Keratinocyte (primary cell): ENCODE measurements around the gene RBFOX1. TPM values are rescaled to one million over a fixed set of nuclear protein-coding genes. Genes with fewer than 3 reads are reported as not detected.

Source experiments
- DNase-seq: peaks from one replicate; pipeline ENCODE4 v3.0.0-alpha.2; 2011; ENCODE audit warnings: low read depth, missing footprints, low spot score
- FAIRE-seq: peaks from 2 replicates; lab custom pipeline; 2011; peaks lifted over from hg19 to GRCh38; lab: Jason Lieb, UNC
- H2AFZ ChIP-seq: 2 replicates; pipeline ENCODE4 v1.6.0; 2012; ENCODE audit warnings: low read length, control low read depth, inconsistent platforms; ENCODE audit not compliant: control insufficient read depth
- H3K27ac ChIP-seq: 2 replicates; pipeline ENCODE4 v1.5.1; 2011; ENCODE audit warnings: low read length; ENCODE audit not compliant: control insufficient read depth, insufficient read depth
- H3K27me3 ChIP-seq: 3 replicates; pipeline ENCODE4 v1.6.0; 2011; ENCODE audit warnings: low read length; ENCODE audit not compliant: control insufficient read depth, insufficient read depth; ENCODE audit errors: extremely low read depth
- H3K36me3 ChIP-seq, 2 experiments: 2 replicates in 1 of 2; 3 replicates in 1 of 2; pipeline ENCODE4 v1.5.1; 2011; ENCODE audit warnings: low read length in 2 of 2, mild to moderate bottlenecking in 1 of 2; ENCODE audit not compliant: control insufficient read depth in 2 of 2, insufficient read depth in 2 of 2; ENCODE audit errors: extremely low read depth in 1 of 2
- H3K4me1 ChIP-seq: 3 replicates; pipeline ENCODE4 v1.5.1; 2011; ENCODE audit warnings: low read length; ENCODE audit not compliant: control insufficient read depth, insufficient read depth; ENCODE audit errors: extremely low read depth
- H3K4me2 ChIP-seq: 3 replicates; pipeline ENCODE4 v1.6.0; 2011; ENCODE audit warnings: low read depth, low read length; ENCODE audit not compliant: control insufficient read depth, insufficient read depth; ENCODE audit errors: extremely low read depth
- H3K4me3 ChIP-seq, 3 experiments: fragments of 200-600 bp in 1 of 3; sonication (generic) in 1 of 3; 2 replicates in 2 of 3; 3 replicates in 1 of 3; pipeline ENCODE4 v1.5.1; 2011 to 2016; ENCODE audit warnings: low read length in 3 of 3, mild to moderate bottlenecking in 3 of 3, control low read depth in 2 of 3, inconsistent platforms in 1 of 3, low read depth in 1 of 3, mixed read lengths in 1 of 3, mixed run types in 1 of 3, moderate library complexity in 1 of 3; ENCODE audit not compliant: control insufficient read depth in 2 of 3, insufficient read depth in 2 of 3; ENCODE audit errors: extremely low read depth in 1 of 3
- H3K79me2 ChIP-seq: 2 replicates; pipeline ENCODE4 v1.6.0; 2012; ENCODE audit warnings: low read length; ENCODE audit not compliant: control insufficient read depth, insufficient read depth
- H3K9ac ChIP-seq: 3 replicates; pipeline ENCODE4 v1.6.0; 2011; ENCODE audit warnings: low read length; ENCODE audit not compliant: control insufficient read depth, insufficient read depth; ENCODE audit errors: extremely low read depth
- H3K9me1 ChIP-seq: 3 replicates; pipeline ENCODE4 v1.6.0; 2011; ENCODE audit warnings: low read length; ENCODE audit not compliant: control insufficient read depth, insufficient read depth; ENCODE audit errors: extremely low read depth
- H3K9me3 ChIP-seq: 2 replicates; pipeline ENCODE4 v1.5.1; 2012; ENCODE audit warnings: low read depth, low read length; ENCODE audit not compliant: control insufficient read depth
- H4K20me1 ChIP-seq: 3 replicates; pipeline ENCODE4 v1.6.0; 2011; ENCODE audit warnings: low read length; ENCODE audit not compliant: control insufficient read depth, insufficient read depth; ENCODE audit errors: extremely low read depth
- EZH2 ChIP-seq: IDR thresholded peaks from one replicate; pipeline ENCODE4 v1.6.1; 2012; ENCODE audit warnings: inconsistent platforms, mild to moderate bottlenecking, low read length, moderate library complexity
- dilution Hi-C: fragments of 300-500 bp; cut with MboI; formaldehyde crosslinking; loops from one replicate; pipeline ENCODE4 v1.7.0; 2020; ENCODE audit warnings: low sequenced_read_pairs; ENCODE audit not compliant: extremely low pct_ligation_motif_present
- polyA plus RNA-seq, 5 experiments: library from polyadenylated mRNA; depleted of rRNA in 3 of 5; stranded (reverse) in 3 of 5; stranded (forward) in 1 of 5; unstranded in 1 of 5; fragments of >200 nt; gene quantifications; 1 replicate in 1 of 5; 2 replicates in 3 of 5; 3 replicates in 1 of 5; pipeline versions ENCODE4 v1.2.1 to v1.2.3, GENCODE V29; 2011 to 2012; ENCODE audit warnings: missing spikeins in 2 of 5, low read depth in 1 of 5, low replicate concordance in 1 of 5
- TF ChIP-seq, protein P1 (sequence below), 3 experiments: IDR thresholded peaks in 1 of 3; conservative IDR thresholded peaks in 1 of 3; optimal IDR thresholded peaks in 1 of 3; 2 replicates in 2 of 3; 3 replicates in 1 of 3; pipeline versions ENCODE3 to v1.5.1; 2011; ENCODE audit warnings: low read length in 3 of 3, mild to moderate bottlenecking in 3 of 3, moderate library complexity in 2 of 3, control low read depth in 1 of 3, inconsistent platforms in 1 of 3; ENCODE audit not compliant: insufficient read depth in 2 of 3; ENCODE audit errors: extremely low read depth in 1 of 3

The RBFOX1 gene
- polyA plus RNA-seq, 1 donor (not counting 4 experiments of a cell fraction or from before 2014, with no cell fraction given), result not detected

- no peaks in the 10 kb centered on the region for H4K20me1 ChIP-seq
- no peaks in the 10 kb centered on the region for H3K9me1 ChIP-seq
- no peaks in the 10 kb centered on the region for H3K9me3 ChIP-seq
- DNase-seq, result no peak
- H3K4me2 ChIP-seq, result no peak overlapping the region
- H3K27me3 ChIP-seq, result no peaks in the 10 kb centered on the region
- dilution Hi-C loops, result no loop called here
- no peak overlapping the region for H3K9ac ChIP-seq
- H3K79me2 ChIP-seq, result no peaks in the 10 kb centered on the region
- TF ChIP-seq EZH2, result no peak
- TF ChIP-seq, protein P1, sequence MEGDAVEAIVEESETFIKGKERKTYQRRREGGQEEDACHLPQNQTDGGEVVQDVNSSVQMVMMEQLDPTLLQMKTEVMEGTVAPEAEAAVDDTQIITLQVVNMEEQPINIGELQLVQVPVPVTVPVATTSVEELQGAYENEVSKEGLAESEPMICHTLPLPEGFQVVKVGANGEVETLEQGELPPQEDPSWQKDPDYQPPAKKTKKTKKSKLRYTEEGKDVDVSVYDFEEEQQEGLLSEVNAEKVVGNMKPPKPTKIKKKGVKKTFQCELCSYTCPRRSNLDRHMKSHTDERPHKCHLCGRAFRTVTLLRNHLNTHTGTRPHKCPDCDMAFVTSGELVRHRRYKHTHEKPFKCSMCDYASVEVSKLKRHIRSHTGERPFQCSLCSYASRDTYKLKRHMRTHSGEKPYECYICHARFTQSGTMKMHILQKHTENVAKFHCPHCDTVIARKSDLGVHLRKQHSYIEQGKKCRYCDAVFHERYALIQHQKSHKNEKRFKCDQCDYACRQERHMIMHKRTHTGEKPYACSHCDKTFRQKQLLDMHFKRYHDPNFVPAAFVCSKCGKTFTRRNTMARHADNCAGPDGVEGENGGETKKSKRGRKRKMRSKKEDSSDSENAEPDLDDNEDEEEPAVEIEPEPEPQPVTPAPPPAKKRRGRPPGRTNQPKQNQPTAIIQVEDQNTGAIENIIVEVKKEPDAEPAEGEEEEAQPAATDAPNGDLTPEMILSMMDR (optimal IDR thresholded peaks at IDR 0.05 in 1 of 3, IDR thresholded peaks at IDR 0.05 in 1 of 3, conservative IDR thresholded peaks at IDR 0.05 in 1 of 3; ENCODE audit: extremely low read depth in 1 of 3, insufficient read depth in 2 of 3, low read length in 3 of 3), result no peak
- H3K36me3 ChIP-seq, result no peaks in the 10 kb centered on the region
- no peaks in the 10 kb centered on the region for H3K4me1 ChIP-seq
- H3K4me3 ChIP-seq, result no peak overlapping the region
- no peak for FAIRE-seq
- H2AFZ ChIP-seq, result no peak overlapping the region
- H3K27ac ChIP-seq, result no peak overlapping the region
These were observed 123.6 kb downstream of the RBFOX1 start for GRCh38 chr16:7456211-7456610.

DNA sequence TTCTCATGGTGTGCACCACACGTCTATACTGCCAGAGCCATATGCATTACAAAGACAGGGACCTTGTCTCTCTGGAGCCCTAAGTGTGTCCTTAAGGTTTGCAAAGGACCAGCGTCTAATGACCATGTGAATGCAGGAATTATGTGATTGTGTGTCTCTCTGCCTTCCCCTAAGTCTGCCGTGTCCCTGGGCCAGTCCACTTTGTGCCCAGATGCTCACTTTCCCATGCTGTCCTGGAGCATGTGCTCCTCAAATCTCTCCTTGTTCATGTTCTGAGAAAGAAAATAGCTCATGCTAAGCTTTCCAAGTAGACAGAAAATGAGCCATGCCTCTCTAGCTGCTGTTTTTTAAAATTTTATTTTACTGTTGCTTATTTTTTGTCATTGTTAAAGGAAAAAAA lies 125.5 kb downstream of the RBFOX1 start:
- Histone ChIP-seq H3K4me1 (no peaks in the 10 kb centered on the region), H3K9me1 (no peaks in the 10 kb centered on the region), H4K20me1 (no peaks in the 10 kb centered on the region), H3K36me3 (no peaks in the 10 kb centered on the region), H3K4me2 (no peak overlapping the region), H3K9me3 (no peaks in the 10 kb centered on the region), H3K79me2 (no peaks in the 10 kb centered on the region), H3K9ac (no peak overlapping the region), H3K4me3 (no peak overlapping the region), H3K27ac (no peak overlapping the region), H2AFZ (no peak overlapping the region), H3K27me3 (no peaks in the 10 kb centered on the region)
- FAIRE-seq, result no peak
- TF ChIP-seq, protein P1 (optimal IDR thresholded peaks at IDR 0.05 in 1 of 3, IDR thresholded peaks at IDR 0.05 in 1 of 3, conservative IDR thresholded peaks at IDR 0.05 in 1 of 3; ENCODE audit: extremely low read depth in 1 of 3, insufficient read depth in 2 of 3, low read length in 3 of 3), result no peak
- TF ChIP-seq EZH2, result no peak
- dilution Hi-C loops, result no loop called here
- no peak for DNase-seq
